ENCODE results near the gene RIPPLY3. TPM values are rescaled to one million over a fixed set of nuclear protein-coding genes. Genes with fewer than 3 reads are reported as not detected.

RIPPLY3 gene
- total and polyA plus RNA-seq, 2 of the 13 experiments (the other 11 are each of a cell fraction or from before 2014, with no cell fraction given), result 0.09 to 2.9 TPM

DNA sequence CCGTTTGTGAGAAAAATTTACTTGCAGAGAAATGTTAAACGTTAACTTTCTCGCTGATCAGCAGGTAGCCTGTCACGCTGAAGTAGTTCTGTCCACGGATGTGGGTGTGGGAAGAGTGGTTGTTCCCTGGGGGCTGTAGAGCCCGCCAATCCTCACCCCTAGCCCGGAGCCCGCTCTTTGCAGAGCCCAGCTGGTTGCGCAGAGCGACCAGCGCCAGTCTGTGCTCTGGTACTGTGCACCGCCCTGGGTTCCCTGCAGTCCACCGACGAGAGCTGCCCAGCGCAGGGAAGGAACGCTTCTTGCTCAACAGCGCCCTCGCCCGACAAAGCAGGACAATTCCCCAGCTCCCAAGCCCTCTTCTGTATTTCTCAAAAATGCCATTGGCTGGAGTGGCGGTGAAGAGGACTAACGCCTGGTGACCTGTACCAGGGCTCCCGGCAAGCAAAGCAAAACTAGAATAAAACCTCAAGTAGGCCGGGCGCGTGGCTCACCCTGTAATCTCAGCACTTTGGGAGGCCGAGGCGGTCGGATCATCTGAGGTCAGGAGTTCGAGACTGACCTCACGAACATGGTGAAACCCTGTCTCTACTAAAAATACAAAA, 3.3 kb downstream of the RIPPLY3 start (continued):
- TF ChIP-seq, protein P1, sequence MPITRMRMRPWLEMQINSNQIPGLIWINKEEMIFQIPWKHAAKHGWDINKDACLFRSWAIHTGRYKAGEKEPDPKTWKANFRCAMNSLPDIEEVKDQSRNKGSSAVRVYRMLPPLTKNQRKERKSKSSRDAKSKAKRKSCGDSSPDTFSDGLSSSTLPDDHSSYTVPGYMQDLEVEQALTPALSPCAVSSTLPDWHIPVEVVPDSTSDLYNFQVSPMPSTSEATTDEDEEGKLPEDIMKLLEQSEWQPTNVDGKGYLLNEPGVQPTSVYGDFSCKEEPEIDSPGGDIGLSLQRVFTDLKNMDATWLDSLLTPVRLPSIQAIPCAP (CRISPR knock-in tag; IDR thresholded peaks at IDR 0.05; ENCODE audit: low read depth), result no peak
- TF ChIP-seq POLR2AphosphoS5 (IDR thresholded peaks at IDR 0.05; ENCODE audit: low read depth, low read length), result no peak
- no peak for TF ChIP-seq TOPORS (CRISPR knock-in tag; IDR thresholded peaks at IDR 0.05)
- no peak for TF ChIP-seq ZNF543 (CRISPR knock-in tag; IDR thresholded peaks at IDR 0.05)
- no peak for TF ChIP-seq ZNF253 (CRISPR knock-in tag; IDR thresholded peaks at IDR 0.05; ENCODE audit: borderline replicate concordance)
- TF ChIP-seq, protein P2, sequence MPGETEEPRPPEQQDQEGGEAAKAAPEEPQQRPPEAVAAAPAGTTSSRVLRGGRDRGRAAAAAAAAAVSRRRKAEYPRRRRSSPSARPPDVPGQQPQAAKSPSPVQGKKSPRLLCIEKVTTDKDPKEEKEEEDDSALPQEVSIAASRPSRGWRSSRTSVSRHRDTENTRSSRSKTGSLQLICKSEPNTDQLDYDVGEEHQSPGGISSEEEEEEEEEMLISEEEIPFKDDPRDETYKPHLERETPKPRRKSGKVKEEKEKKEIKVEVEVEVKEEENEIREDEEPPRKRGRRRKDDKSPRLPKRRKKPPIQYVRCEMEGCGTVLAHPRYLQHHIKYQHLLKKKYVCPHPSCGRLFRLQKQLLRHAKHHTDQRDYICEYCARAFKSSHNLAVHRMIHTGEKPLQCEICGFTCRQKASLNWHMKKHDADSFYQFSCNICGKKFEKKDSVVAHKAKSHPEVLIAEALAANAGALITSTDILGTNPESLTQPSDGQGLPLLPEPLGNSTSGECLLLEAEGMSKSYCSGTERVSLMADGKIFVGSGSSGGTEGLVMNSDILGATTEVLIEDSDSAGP (CRISPR knock-in tag; IDR thresholded peaks at IDR 0.05; ENCODE audit: borderline replicate concordance), result peak; percentile 75
- TF ChIP-seq ZSCAN22 (CRISPR knock-in tag; IDR thresholded peaks at IDR 0.05), result no peak
- no peak for TF ChIP-seq HMG20A (CRISPR knock-in tag; IDR thresholded peaks at IDR 0.05; ENCODE audit: borderline replicate concordance)
- TF ChIP-seq ETV6 (CRISPR knock-in tag; conservative IDR thresholded peaks at IDR 0.05), result no peak
- TF ChIP-seq MATR3 (CRISPR knock-in tag; IDR thresholded peaks at IDR 0.05), result no peak
- peak; percentile 26; the same call in 1 of the 2 replicates for TF ChIP-seq CEBPG (CRISPR knock-in tag; IDR thresholded peaks at IDR 0.05)
- TF ChIP-seq ZNF234 (CRISPR knock-in tag; conservative IDR thresholded peaks at IDR 0.05), result no peak
- TF ChIP-seq ZNF724P (CRISPR knock-in tag; IDR thresholded peaks at IDR 0.05; ENCODE audit: borderline replicate concordance), result no peak
- no peak for TF ChIP-seq SOX6 (IDR thresholded peaks at IDR 0.05)
- TF ChIP-seq SOX6 (CRISPR knock-in tag; IDR thresholded peaks at IDR 0.05), result peak; percentile 53; the same call in 1 of the 2 replicates
- TF ChIP-seq, protein P3, sequence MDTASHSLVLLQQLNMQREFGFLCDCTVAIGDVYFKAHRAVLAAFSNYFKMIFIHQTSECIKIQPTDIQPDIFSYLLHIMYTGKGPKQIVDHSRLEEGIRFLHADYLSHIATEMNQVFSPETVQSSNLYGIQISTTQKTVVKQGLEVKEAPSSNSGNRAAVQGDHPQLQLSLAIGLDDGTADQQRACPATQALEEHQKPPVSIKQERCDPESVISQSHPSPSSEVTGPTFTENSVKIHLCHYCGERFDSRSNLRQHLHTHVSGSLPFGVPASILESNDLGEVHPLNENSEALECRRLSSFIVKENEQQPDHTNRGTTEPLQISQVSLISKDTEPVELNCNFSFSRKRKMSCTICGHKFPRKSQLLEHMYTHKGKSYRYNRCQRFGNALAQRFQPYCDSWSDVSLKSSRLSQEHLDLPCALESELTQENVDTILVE (CRISPR knock-in tag; IDR thresholded peaks at IDR 0.05), result no peak
- TF ChIP-seq ONECUT2 (CRISPR knock-in tag; IDR thresholded peaks at IDR 0.05), result no peak
- TF ChIP-seq ZNF547 (CRISPR knock-in tag; IDR thresholded peaks at IDR 0.05), result 0 out of 2 replicates have a peak, but pooled peaks have one; percentile 30
- TF ChIP-seq ZNF510 (CRISPR knock-in tag; IDR thresholded peaks at IDR 0.05; ENCODE audit: low read depth), result no peak
- TF ChIP-seq ZNF138 (CRISPR knock-in tag; IDR thresholded peaks at IDR 0.05; ENCODE audit: low read depth), result no peak
- no peak for TF ChIP-seq SIN3A (IDR thresholded peaks at IDR 0.05; ENCODE audit: borderline replicate concordance, low read depth, low read length)
- TF ChIP-seq HNRNPK (IDR thresholded peaks at IDR 0.05; ENCODE audit: low read depth, low read length, poor library complexity, severe bottlenecking), result no peak
- TF ChIP-seq KDM2A (CRISPR knock-in tag; IDR thresholded peaks at IDR 0.05; ENCODE audit: borderline replicate concordance, low read depth), result peak; percentile 85
- peak; percentile 20; the same call in 1 of the 2 replicates for TF ChIP-seq MYC (CRISPR knock-in tag; IDR thresholded peaks at IDR 0.05; ENCODE audit: borderline replicate concordance)
- TF ChIP-seq, protein P4, sequence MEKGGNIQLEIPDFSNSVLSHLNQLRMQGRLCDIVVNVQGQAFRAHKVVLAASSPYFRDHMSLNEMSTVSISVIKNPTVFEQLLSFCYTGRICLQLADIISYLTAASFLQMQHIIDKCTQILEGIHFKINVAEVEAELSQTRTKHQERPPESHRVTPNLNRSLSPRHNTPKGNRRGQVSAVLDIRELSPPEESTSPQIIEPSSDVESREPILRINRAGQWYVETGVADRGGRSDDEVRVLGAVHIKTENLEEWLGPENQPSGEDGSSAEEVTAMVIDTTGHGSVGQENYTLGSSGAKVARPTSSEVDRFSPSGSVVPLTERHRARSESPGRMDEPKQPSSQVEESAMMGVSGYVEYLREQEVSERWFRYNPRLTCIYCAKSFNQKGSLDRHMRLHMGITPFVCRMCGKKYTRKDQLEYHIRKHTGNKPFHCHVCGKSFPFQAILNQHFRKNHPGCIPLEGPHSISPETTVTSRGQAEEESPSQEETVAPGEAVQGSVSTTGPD (CRISPR knock-in tag; IDR thresholded peaks at IDR 0.05), result no peak
- TF ChIP-seq, protein P5, sequence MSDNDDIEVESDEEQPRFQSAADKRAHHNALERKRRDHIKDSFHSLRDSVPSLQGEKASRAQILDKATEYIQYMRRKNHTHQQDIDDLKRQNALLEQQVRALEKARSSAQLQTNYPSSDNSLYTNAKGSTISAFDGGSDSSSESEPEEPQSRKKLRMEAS (IDR thresholded peaks at IDR 0.05), result peak; percentile 55; the same call in 1 of the 2 replicates
- no peak for TF ChIP-seq SNAI1 (CRISPR knock-in tag; IDR thresholded peaks at IDR 0.05; ENCODE audit: borderline replicate concordance)
- TF ChIP-seq ZNF720 (CRISPR knock-in tag; IDR thresholded peaks at IDR 0.05), result no peak

Measured in HepG2 (cell line).